HG03064 (cell line): ENCODE results near the gene DHRS4L2.
"Not testable (repeated sequence)": the region's sequence is repeated elsewhere in the genome, so short reads cannot be mapped to it uniquely, and the experiment has no call there.

Experiments used
- ATAC-seq: cut with Tn5 transposase; IDR thresholded peaks from one replicate; pipeline ENCODE4 v1.9.1; 2021; ENCODE audit warnings: low read depth; ENCODE audit not compliant: unreplicated experiment

Gene DHRS4L2

GRCh38 chr14:23970283-23970659 lies 18.5 kb upstream of the DHRS4L2 start:
- ATAC-seq: not testable (repeated sequence)

- ATAC-seq: not testable (repeated sequence)
Measured at GRCh38 chr14:23973178-23973577, 15.6 kb upstream of the DHRS4L2 start.

GRCh38 chr14:23974041-23974440 lies 14.7 kb upstream of the DHRS4L2 start:
- ATAC-seq: not testable (repeated sequence)

GRCh38 chr14:23977208-23977607 lies 11.5 kb upstream of the DHRS4L2 start:
- ATAC-seq: not testable (repeated sequence)

GRCh38 chr14:23981951-23982813 lies 6.5 kb upstream of the DHRS4L2 start:
- ATAC-seq: not testable (repeated sequence)

GRCh38 chr14:23984891-23985602 lies 3.7 kb upstream of the DHRS4L2 start:
- no peak for ATAC-seq

- peak; percentile 9 for ATAC-seq
Measured at GRCh38 chr14:23988223-23988606, 514 bp upstream of the DHRS4L2 start.

GRCh38 chr14:23989734-23990445 lies 1.2 kb downstream of the DHRS4L2 start:
- ATAC-seq: not testable (repeated sequence)

GRCh38 chr14:23990961-23991360 lies 2.2 kb downstream of the DHRS4L2 start:
- ATAC-seq: not testable (repeated sequence)

- not testable (repeated sequence) for ATAC-seq
Measured at GRCh38 chr14:23993042-23993441, 4.3 kb downstream of the DHRS4L2 start.

GRCh38 chr14:23996009-23996408 lies 7.3 kb downstream of the DHRS4L2 start:
- ATAC-seq: not testable (repeated sequence)

- ATAC-seq: not testable (repeated sequence)
Measured at GRCh38 chr14:23996825-23997224, 8.1 kb downstream of the DHRS4L2 start.

GRCh38 chr14:23999640-24000039 lies 10.9 kb downstream of the DHRS4L2 start:
- not testable (repeated sequence) for ATAC-seq

GRCh38 chr14:24001078-24001477 lies 12.3 kb downstream of the DHRS4L2 start:
- not testable (repeated sequence) for ATAC-seq

- ATAC-seq: not testable (repeated sequence)
Measured at GRCh38 chr14:24001679-24002078, 12.9 kb downstream of the DHRS4L2 start.

- not testable (repeated sequence) for ATAC-seq
Measured at GRCh38 chr14:24006471-24006816, 17.7 kb downstream of the DHRS4L2 start.

- ATAC-seq: not testable (repeated sequence)
Measured at GRCh38 chr14:24006817-24007652, 18.3 kb downstream of the DHRS4L2 start.

- ATAC-seq: no peak
Measured at GRCh38 chr14:24011051-24011450, 22.3 kb downstream of the DHRS4L2 start.

- not testable (repeated sequence) for ATAC-seq
Measured at GRCh38 chr14:24012726-24013273, 24.1 kb downstream of the DHRS4L2 start.
